Stimulated activated CD4-positive, alpha-beta T cell treated with anti-CD3 and anti-CD28 coated beads, Interleukin-2, amount 100 ng/mL, for 24 hours (primary cell): Measurements from ENCODE around the gene AGBL2.
"Not testable (repeated sequence)": the region's sequence is repeated elsewhere in the genome, so short reads cannot be mapped to it uniquely, and the experiment has no call there.

ENCODE experiments used
- DNase-seq, 2 donors: peaks; one replicate each; pipeline ENCODE4 v3.0.0-alpha.2; 2020

The AGBL2 gene

DNA sequence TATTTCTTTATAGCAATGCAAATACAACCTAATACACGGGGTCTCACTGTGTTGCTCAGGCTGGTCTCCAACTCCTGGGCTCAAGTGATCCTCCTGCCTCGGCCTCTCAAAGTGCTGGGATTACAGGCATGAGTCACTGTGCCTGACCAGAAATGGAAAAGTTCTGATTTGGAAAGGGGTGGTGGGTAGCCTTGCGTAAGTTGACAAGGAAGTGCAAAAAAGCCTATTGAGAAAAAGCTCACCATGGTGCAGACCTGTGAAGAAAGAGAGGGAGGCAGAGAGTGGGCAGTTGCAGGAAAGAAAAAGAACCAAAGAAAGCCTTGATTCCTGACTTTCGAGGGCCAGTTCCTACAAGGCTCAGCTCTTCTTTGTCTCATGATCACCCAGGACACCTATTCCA, 27.1 kb downstream of the AGBL2 start:
- no peak for DNase-seq

DNA sequence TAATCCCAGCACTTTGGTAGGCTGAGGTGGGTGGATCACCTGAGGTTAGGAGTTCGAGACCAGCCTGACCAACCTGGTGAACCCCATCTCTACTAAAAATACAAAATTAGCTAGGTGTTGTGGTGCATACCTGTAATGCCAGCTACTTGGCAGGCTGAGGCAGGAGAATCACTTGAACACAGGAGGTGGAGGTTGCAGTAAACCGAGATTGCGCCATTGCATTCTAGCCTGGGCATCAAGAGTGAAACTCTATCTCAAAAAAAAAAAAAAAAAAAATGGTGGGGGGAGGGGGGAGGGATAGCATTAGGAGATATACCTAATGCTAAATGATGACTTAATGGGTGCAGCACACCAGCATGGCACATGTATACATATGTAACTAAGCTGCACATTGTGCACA, 28.5 kb downstream of the AGBL2 start:
- DNase-seq, result not testable (repeated sequence)

DNA sequence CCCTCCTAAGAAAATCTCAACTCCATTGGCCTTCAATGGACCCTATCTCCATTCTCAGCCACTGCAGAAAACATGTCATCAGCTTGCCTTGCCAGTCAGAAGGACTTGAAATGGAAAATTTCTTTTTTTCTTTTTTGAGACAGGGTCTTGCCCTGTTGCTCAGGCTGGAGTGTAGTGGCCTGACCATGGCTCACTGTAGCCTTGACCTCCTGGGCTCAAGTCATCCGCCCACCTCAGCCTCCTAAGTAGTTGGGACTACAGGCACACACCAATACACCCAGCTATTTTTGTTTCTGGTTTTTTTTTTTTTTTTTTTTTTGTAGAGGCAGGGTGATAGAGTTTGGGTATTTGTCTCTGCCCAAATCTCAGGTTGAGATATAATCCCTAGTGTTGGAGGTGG, 29.0 kb downstream of the AGBL2 start:
- DNase-seq, result no peak

DNA sequence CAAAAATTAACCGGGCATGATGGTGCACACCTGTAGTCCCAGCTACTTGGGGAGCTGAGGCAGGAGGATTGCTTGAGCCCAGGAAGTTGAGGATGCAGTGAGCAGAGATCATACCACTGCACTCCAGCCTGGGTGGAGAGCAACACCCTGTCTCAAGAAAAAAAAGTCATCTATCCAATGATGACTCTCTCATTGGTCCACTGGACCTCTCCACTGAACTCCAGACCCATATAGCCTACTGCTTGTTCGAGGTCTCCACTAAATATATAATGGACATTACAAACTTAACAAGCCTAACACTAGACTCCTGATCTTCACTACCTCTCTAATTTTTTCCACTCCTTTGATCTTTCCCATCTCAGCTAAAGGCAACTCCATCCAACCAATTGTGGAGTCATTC, 39.3 kb downstream of the AGBL2 start:
- no peak for DNase-seq

DNA sequence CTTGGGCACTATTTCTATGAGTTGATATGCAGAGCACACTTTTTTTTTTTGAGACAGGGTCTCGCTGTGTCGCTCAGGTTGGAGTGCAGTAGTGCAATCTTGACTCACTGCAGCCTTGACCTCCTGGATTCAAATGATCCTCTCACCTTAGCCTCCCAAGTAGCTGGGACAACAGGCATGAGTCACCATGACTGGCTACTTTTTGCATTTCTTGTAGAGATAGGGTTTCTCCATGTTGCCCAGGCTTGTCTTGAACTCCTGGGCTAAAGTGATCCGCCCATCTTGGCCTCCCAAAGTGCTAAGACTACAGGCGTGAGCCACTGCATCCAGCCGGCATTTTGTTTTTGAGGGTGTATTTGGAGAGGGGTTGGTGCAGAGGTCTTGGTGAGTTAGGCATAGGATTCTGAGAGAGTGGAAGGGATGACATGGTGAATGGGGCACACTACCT, 42.9 kb downstream of the AGBL2 start:
- no peak for DNase-seq

DNA sequence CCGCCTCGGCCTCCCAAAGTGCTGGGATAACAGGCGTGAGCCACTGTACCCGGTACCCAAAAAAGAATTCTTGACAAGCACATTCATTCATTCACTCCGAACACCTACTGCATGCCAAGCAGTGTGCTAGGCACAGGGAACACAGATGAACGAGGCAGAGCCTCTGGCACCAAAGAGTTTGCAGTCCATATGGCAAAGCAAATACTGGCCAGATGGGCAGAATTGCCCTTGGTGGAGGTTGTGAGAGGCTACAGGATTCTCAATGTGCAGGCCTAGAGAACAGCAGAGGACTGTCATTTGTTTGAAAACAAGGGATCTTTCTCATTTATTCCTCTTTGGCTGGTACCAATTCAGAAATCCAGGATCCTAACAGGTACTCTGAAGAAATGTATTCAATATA, 45.3 kb downstream of the AGBL2 start:
- DNase-seq, result no peak

DNA sequence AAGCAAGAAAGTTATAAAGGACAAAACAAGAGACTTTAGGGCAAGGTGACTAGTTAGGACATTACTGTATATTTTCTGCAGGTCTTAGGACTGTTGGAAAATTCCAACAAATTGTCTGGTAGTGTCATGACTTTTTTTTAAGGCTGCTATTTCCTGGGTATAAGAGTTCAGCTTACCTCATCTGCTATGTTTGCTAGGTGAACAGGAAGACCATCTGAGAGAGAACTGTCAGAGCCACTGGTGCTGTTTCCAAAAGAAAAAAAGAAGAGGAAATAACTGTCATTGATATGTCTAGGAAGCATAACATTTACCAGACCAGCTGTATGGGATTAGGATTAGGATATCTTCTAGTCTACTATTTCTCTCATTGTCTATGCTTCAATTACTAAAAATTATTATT, 46.5 kb downstream of the AGBL2 start:
- no peak for DNase-seq

DNA sequence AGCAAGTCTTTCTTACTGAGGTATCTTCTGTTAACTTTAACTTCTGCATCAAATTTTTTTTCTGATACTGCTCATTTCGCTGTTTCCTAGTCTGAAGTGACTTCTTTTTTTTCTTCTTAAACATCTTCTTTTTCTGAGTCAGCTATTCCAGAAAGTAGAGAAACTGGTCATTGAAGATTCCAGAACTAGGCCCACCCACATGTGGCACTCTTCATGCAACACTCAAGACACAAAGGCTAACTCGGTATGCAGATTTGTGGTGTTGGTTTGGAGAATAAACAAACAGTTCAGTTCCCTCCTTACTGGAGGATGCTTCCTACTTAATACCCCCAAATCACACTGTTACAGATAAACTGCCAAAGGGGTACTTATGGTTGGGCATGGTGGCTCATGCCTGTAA, 47.6 kb downstream of the AGBL2 start:
- no peak for DNase-seq

DNA sequence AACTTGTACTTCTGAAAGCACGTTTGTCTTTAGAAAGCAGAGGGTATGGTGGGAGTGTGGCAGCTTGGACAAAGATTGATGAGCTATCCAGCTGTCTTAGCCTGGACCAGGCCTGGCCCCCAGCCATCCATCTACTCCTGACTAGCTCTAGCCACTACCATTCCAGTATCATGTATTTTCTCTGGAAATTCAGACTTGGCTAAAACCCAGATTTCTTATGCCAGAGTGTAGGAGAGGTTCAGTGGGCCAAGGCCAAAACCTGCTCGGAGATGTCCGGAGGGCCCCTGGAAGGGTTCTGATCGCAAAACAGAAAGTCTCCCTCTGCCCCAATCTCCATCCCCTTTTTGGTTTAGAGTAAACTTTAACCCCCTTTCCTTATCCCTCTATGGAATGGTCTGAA, 48.0 kb downstream of the AGBL2 start:
- no peak for DNase-seq

DNA sequence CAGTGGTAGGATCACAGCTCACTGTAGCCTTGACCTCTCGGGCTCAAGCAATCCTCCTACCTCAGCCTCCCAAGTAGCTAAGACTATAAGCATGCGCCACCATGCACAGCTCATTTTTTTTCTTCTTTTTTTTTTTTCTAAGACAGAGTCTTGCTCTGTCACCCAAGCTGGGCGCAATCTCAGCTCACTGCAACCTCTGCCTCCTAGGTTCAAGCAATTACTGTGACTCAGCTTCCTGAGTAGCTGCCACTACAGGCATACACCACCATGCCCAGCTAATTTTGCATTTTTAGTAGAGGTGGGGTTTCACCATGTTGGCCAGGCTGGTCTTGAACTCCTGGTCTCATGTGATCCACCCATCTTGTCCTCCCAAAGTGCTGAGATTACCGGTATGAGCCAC, 50.2 kb downstream of the AGBL2 start:
- not testable (repeated sequence) for DNase-seq

DNA sequence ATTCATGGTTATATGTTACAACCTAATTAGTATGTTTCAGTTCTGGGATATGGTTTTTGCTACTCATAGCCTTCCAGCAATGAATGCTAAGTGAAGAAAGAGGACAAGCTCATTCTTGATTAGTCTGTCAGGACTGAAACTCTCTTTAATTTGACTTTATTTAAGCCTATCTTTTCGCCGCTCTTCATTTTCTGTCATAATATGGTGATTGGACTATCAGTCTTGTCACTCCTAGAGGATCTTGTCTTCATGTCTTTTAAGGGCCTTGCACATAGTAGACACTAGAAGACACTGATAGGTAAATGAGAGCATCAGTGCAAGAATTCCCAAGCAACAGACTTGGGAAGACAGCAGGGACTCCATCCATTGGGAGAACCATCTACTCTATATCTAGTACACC, 53.9 kb downstream of the AGBL2 start:
- DNase-seq, result no peak

DNA sequence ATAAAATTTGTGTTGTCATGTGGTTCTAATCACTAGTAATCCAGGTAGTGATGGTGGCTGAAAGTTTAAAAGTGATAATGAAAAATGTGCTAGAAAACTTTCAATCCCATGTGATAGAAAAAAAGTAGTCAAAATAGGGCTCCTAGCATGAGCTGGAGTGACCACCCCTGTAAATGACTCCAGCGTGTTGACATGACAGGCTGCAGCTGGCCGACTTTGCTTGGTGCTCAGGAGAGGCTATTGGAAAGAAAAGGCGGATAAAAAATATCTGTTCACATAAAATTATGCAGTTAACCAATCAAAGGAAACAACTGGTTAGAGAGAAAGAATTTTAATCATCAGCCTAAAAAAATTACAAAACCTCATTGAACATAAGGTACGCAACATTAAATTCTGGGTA, 55.9 kb downstream of the AGBL2 start:
- no peak for DNase-seq

DNA sequence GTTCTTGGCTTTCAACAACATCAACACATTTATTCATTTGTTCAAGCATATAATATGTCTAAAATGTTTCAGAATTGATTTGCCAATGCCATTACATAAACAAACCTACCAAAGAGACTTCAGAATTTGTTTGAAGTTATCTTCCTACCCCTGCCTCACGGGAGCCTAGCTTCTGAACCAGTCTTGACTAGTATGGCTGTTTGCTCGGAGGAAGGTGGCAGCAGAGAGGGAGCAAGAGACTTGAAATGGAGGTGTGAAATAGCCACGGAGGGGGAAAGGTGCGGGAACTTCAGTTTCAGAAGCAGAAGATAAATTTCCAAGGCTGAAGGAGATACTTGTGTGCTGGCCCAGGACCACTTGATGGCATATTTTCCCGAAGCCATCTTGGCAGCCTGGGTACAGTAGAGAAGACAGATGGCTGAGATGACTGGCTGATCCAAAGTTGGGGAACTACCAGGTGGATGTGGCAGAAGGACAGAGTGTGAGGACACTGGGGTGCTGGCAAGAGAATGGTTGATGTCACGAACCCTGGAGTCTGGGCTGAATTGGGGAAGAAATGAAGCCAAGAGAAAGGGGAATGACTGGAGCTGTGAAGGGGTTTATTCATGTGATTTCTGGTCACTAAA, 58.8 kb downstream of the AGBL2 start:
- no peak for DNase-seq

DNA sequence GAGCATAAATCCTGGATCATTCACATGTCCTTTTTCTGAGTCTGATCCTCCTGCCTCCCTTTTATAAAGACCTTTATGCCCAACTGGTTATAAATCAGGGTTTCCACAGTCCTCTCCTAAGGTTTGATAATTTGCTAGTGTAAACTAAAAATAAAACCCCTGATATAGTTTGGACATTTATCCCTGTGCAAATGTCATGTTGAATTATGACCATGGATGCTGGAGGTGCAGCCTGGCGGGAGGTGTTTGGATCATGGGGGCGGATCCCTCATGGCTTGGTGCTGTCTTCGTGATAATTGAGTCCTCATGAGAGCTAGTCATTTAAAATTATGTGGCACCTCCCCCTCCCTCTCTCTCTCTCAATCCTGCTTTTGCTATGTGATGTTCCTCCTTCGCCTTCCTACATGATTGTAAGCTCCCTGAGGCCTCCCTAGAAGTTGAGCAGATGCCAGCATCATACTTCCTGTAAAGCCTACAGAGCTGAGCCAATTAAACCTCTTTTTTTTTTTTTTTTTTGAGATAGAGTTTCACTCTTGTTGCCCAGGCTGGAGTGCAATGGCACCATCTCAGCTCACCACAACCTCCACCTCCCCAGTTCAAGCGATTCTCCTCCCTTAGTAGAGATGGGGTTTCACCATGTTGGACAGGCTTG, 63.2 kb downstream of the AGBL2 start:
- no peak for DNase-seq

DNA sequence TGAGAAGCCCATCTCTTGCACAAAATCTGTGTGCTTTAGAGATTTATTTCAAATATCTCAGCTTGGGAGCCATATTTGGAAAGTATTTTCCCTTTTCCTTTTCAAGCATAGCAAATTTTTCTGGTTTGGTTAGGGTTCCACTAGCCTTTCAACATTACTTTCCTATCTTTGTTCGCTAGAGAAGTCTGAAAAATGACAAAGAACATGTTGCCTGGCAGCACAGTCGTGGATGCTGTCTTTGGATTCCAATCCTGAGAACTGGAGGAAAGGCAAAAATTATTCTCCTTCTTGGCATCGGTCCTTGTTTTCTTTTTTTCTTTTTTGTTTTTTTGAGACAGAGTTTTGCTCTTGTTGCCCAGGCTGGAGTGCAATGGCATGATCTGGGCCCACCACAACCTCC, 65.9 kb downstream of the AGBL2 start:
- no peak for DNase-seq

DNA sequence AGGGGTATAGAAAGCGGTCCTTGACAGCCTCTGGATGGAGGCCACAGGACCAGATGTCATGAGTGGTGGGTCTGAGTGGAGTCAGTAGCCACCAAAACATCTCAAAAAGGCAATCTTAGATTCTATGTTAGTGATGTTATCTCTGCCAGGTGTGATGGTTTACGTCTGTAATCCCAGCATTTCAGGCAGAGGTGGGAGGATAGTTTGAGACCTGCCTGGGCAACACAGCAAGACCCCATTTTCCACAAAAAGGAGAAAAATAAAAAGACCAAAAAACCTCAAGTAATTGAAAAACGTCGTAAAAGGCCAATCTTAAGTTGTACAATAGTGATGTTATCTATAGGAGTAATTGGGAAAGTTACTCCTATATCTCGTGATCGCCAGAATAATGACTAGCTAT, 69.2 kb downstream of the AGBL2 start:
- DNase-seq, result no peak

DNA sequence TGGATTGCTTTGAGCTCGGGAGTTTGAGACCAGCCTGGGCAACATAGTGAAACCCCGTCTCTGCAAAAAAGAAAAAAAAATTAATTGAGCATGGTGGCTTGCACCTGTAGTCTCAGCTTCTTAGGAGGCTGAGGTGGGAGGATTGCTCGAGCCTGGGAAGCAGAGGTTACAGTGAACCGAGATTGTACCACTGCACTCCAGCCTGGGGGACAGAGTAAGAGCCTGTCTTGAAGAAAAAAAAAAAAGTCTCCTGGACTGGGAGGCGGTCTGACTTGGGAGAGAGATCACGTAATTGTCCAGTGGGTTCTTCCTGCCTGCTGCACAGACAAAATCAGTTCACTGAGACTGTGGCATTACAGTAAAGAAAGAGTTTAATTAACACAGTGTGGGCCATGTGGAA, 69.7 kb downstream of the AGBL2 start:
- DNase-seq, result no peak

DNA sequence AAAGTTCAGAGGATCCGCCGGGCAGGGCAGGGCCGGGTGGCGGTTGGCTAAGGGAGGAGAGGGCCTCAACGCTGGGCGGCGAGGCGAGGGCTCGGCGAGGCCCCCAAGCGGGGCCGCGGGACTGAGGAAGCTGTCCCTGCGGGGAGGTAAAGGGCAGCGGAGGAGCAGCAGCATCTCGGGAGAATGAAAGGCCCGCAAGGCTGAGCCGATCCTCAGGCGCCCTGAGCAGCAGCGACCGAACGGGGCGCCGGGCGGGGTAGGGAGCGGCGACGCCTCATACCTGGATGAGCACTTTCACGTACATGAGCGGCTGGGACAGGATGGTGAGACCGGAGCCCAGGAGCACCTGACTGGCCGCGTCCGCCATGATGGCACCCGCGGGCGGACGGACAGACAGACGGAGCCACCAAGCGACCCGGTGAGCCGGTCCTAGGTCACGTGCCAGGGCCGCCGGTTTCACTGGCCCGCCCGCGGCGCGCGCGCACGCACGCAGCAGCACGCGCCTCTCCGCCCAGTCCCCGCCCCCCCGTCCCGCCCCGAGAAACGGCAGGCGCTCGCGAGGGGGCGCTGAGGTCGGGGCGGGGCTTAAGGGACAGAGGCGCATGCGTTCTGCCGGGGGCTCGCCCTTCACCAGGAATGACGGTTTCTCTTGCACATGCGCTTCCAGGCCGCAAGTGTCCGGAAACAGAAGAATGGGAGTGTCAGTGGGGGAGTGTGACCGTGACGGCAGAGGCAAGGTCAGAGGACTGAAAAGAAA, 72.9 kb downstream of the AGBL2 start, which contains the start of gene MTCH2:
Gene MTCH2 (minus strand): TSS at position 461 of the 757 bp plus-strand sequence. CDS start 94 bp downstream, at position 367.
- DNase-seq, result peak; percentile 96

DNA sequence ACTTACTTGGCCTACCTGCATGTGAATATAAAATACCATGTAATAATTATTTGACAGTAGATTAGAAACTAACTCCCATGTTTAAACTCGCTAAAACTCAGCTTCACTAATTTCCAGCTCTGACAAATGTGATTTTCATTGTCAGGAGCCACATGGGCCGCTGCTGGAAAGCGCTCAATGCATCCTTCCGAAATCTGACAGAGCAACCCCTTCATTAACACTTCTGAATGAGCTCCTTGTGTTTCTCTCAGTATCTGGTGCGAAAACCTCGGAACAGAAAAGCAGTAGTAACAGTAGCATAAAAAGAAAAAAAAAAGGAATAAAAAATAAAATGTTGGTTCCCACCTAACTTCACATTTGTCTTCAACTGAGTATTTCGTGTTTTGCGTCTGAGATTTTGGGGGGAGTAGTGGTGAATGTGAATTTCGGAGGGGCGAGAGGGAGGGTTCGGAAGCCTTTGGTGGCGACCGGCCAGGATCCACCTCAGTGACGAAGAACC, 73.5 kb downstream of the AGBL2 start:
- no peak for DNase-seq

DNA sequence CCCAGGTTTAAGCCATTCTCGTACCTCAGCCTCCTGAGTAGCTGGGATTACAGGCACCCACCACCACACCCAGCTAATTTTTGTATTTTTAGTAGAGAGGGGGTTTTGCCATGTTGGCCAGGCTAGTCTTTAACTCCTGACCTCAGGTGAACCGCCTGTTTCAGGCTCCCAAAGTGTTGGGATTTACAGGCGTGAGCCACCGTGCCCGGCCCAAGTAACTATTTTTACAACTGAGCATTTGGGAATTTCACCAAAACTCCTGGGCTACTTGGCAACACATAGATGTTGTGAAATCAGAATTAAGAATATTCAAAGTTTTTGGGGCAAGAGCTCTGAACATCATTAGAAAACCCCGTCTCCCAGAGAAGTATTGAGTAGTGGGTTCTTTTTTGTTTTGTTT, 74.7 kb downstream of the AGBL2 start:
- not testable (repeated sequence) for DNase-seq

DNA sequence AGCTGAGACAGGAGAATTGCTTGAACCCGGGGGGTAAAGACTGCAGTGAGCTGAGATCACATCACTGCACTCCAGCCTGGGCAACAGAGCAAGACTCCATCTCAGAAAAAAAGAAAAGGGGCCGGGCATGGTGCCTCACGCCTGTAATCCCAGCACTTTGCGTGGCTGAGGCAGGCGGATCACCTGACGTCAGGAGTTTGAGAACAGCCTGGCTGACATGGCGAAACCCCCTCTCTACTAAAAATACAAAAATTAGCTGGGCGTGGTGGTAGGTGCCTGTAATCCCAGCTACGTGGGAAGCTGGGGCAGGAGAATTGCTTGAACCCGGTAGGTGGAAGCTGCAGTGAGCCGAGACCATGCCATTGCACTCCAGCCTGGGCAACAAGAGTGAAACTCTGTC, 78.8 kb downstream of the AGBL2 start:
- not testable (repeated sequence) for DNase-seq

DNA sequence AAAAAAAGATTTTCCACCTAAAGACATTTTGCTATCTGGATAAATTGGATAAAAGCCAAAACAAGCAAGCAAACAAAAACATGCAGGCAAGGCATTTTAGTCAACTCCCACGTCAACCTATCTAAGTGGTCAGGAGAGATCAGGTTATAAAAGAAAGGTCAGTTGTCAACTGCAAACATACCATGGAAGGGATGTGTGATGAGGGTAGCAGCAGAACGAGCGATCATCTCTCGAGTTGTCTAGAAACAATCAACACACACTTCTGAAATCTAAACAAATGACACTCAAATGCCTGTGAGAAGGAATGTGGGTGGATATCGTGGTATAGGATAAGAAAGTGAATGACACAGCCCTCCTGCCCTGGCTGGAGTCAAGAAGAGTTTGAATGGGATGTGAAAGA, 83.7 kb downstream of the AGBL2 start:
- DNase-seq, result no peak

DNA sequence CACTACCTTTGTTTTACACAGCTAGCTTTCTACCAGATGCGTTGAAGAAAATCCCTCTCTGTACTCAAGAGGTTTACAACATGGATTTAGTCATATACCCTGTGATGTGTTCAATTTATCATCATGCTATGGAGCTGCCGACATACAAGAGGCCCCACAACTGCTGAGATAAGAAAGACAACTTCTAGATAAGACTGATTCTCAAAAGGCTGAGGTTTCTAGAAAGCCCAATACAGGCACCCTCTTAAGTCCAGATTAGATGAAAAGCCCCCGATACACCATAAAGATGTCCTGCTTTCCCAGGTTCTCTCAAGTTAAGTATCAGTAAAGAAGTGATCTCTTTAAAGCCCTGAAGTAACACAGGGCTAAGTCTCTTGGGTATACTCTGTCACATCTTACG, 87.1 kb downstream of the AGBL2 start:
- no peak for DNase-seq

DNA sequence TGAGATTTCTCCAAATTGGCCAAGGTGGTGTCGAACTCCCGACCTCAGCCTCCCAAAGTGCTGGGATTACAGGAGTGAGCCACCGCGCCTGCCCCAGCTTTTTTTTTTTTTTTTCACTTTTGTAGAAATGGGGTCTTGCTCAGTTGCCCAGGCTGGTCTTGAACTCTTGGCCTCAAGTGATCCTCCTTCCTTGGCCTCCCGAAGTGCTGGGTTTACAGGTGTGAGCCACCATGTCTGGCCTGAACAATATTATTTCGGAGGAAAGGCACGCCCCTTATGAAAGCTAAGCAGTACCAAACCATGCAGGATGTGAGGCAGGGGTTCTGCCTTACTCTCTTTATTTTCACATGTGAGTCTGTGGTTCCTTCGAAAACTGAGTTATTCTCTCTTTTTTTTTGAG, 88.9 kb downstream of the AGBL2 start:
- no peak for DNase-seq
